CD4-positive, alpha-beta T cell treated with Interferon gamma for 1 hour (primary cell): ENCODE data around the gene MATCAP1.

Experiments
- DNase-seq: peaks from one replicate; pipeline ENCODE4 v3.0.0-alpha.2; 2020

The MATCAP1 gene

DNA sequence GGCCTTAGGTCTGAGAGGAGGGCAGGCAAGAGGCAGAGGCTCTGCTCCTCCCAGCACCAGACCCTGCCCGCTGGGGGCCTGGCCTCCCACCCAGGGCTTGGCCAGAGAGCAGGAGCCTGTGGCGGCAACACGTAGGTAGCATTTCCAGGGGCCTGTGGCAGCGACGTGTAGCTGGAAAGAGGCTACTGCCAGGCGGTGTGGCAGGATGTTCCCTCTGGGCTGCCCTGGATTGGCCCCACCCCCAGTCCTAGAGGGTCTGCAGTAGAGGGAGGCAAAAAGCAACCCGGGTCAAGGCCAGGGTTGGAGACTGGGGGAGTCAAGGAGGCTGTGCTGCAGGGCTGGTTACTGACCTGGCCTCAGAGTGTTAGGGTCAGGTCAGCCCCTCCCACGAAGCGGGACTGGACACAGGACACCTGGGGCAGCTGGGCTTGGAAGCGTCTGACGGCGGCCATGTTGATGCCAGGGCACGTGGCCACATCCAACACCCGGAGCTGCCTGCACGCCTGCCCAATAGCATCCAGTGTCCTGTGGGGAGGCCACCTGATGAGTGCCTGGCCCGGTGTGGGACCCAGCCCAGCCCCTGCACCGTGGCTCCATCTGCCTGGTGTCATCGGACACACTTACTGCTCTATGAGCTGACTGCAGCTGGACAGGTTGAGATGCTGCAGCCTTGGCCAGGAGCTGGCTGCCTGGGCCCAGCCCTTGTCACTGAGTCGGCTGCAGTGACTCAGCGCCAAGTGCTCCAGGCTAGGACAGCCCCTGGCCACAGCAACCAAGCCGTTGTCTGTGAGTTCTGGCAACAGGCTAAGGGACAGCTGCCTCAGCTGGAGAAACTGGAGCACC, 23.7 kb upstream of the MATCAP1 start:
- no peak for DNase-seq

DNA sequence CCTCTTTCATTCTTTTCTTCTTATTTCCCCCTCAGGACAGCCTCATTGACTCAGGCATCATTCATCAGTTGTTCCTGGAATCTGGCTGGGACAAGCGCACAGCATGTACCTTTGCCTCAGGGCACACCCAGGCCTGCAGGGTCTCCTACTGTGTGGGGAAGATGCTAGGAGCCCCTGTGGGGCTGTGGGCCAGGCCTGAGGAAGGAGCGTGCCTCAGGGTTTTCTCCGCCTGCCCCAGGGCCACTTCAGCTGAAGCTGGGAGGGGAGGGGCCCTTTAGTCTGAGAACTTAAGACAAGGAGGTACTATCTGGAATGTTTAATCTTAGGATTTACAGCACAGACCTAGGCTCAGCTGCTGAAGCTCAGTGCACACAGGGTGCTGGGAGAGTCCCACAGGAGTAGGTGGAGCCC, 23.1 kb upstream of the MATCAP1 start:
- no peak for DNase-seq

DNA sequence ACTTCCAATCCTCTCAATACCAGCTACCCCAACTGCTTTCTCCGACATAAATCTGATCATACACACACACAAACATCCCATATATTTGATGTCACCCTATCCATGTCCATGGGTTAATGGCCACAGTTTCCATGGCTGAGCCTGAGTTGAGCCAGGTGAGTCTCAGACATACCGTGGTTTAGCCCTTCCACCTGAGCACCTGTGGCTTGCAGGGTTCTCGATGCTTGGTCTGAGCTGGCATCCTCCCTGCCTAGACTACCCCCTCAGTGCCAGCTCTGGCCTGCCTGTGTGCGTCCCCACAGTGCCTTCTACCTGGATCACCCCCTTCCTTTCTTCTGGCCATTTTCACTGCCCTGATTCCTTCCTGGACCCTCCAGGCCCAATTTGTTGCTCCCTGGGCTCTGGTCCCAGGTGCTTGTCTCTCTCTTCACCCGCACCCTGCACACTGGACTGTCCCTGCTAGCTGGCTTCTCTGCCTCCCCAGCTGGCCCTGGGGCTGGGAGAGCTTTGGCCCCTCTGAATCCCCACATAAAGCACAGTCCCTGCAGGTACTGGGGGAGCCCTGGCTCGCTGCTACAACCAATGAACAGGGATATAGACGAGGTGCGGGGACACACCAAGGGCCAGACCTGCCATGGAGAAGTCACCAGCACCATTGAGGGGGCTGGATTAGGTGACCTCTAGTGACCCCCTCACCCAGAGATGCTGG, 22.5 kb upstream of the MATCAP1 start:
- DNase-seq = no peak

DNA sequence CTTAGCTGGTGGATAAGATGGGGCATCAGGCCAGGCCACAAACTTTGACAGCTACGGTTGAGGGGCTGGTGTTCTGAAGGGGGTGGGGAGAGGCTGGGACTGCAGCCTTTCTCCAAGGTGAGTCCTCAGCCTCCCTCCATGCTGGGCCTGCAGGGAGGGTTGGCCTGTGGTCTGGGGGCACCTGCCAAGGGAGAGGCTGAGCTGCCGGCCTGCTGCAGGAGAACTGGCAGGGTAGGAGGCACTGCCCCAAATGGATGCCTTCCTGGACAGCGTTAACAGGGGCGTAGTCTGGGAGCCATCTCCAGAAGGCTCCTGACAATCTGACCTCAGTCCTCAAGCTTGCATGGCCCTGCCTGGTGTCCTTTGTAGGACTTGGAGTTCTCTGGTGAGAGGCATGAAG, 20.3 kb upstream of the MATCAP1 start:
- no peak for DNase-seq

DNA sequence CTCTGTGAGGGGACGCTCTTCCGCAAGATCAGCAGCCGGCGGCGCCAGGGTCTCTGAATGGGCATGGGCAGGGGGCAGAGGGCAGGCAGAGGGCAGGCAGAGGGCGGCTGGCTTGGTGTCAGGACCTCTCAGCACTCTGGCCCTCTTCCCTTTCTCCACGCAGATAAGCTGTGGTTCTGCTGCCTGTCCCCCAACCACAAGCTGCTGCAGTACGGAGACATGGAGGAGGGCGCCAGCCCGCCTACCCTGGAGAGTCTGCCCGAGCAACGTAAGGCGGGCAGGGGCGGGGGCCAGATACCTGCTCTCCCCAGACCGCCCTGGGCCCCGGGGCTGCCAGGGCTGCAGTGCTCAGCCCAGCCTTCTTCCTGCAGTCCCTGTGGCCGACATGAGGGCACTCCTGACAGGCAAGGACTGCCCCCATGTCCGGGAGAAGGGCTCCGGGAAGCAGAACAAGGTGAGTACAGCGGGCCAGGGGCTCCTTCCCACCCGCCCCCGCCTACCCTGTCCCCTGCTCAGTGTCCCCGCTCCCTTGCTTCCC, 19.3 kb upstream of the MATCAP1 start:
- no peak for DNase-seq

DNA sequence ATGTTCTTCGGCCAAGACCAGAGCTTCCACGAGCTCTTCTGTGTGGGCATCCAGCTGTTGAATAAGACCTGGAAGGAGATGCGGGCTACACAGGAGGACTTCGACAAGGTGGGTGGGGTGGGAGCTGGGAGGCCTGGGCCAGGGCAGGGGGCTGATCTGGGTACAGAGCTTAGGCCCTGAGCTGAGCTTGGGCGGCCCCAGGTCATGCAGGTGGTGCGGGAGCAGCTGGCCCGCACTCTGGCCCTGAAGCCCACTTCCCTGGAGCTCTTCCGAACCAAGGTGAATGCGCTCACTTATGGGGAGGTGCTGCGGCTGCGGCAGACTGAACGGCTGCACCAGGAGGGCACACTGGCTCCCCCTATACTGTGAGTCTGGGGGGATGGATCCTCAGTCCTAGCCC, 18.7 kb upstream of the MATCAP1 start:
- DNase-seq = no peak

DNA sequence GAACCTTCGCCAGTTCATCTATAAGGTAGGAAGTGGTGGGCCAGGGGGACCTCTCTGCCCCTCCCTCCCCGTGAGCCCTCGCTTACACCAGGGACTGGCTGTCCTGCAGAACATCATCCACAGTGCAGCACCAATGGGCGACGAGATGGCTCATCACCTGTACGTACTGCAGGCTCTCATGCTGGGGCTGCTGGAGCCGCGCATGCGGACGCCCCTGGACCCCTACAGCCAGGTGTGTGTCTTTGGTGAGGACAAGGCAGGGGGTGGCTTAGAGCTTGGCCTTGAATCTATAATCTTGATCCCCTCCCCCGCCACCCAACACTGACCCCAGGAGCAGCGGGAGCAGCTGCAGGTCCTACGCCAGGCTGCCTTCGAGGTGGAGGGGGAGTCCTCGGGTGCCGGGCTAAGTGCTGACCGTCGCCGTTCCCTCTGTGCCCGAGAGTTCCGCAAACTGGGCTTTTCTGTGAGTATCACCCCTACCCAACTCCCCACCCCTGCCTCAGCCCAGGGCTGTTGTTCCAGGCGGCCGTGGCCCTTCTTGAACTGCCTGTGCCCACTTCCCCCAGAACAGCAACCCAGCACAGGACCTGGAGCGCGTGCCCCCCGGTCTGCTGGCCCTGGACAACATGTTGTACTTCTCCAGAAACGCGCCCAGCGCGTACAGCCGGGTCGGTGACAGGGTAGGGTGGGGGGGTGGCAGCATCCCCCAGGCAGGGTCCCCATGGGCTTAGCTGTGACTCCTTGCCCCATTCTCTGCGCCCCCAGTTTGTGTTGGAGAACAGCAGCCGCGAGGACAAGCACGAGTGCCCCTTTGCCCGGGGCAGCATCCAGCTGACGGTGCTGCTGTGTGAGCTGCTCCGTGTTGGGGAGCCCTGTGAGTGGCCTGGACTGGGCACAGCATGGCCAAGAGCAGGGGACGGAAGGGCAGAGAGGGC, 17.9 kb upstream of the MATCAP1 start:
- DNase-seq = no peak

DNA sequence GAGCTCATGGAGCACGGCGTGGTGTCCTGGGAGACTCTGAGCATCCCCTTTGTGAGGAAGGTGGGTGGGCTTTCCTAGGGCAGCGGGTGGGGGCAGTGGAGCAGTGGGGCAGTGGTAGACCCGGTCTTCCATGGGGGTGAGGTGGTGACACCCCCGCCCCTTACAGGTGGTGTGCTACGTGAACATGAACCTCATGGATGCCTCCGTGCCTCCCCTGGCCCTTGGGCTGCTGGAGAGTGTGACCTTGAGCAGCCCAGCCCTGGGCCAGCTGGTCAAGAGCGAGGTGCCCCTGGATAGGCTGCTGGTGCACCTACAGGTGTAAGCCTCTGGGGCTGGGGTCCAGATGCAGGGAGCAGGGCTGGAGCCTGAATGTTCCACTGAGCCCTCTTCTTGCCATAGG, 16.7 kb upstream of the MATCAP1 start:
- no peak for DNase-seq

DNA sequence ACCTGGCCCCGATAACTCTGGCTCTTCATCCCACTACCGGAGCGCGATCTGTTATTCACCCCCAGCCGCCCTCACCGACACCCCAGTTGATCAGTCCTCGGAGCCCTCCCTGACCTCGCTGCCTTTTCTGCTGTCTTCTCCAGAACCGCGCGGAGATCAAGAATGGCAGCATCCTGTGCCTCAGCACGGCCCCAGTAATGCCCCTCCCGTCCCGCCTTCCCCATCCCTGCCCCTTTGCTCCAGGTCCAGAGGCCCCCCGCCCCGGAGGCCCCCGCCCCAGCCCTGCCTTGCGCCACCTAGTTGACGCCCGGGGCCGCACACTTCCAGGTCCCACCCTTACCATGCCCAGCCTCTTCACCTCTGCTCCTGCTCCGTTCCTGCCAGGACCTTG, 16.0 kb upstream of the MATCAP1 start:
- no peak for DNase-seq

DNA sequence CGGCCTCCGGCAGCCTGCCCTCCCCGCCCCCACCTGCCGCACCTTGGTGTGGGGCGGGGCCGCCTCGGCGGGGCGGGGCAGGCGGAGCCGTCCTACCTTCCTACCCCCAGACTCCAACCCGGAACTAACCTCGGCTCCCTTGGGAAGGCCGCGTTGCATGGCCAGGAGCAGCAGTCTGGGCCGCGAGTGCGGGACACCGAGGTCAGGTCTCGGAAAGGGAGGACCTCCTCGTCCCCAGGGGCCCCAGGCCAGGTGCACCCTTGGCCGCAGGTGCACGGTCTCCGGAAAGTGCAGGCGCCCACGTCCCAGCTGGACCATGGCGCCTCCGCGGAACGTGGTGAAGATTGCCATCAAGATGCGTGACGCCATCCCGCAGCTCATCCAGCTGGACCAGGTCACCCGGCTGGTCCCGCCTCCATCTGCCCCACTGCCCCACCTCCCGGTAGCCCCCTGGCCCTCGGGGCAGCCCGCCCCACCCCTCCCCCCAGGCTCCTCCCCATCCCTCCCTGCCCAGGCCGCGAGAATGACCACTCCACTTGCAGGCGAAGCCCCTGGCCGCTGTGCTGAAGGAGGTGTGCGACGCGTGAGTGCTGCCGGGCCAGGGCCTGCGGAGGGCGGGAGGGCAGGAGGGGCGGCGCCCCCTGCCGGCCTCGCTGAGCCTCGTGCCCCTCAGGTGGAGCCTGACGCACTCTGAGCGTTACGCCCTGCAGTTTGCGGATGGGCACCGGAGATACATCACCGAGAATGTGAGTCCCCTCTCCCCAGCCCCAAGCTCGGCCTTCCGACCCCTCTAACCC, 15.4 kb upstream of the MATCAP1 start, which contains the start of gene ELMO3:
Gene ELMO3, plus strand, starts transcription at position 121 of the 797 bp plus-strand sequence. Its CDS starts 196 bp downstream, at position 317.
- DNase-seq = no peak

DNA sequence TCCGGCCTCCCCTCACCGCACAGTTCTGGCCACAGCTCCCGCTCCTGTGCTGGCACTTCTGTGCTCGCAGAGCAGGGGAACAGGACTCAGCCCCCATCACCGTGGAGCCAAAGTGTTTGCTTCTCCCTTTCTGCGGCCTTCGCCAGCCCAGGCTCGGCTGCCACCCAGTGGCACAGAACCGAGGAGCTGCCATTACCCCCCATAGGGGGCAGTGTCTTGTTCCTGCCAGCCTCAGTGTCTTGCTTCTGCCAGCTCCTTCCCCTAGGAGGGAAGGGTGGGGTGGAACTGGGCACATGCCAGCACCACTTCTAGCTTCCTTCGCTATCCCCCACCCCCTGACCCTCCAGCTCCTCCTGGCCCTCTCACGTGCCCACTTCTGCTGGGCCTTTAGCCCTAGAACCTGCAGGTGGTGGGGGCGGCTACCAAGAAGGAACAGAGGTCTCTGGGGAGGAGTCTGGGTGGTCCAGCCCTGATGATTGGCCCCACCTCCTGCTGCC, 14.5 kb upstream of the MATCAP1 start:
- DNase-seq = no peak

DNA sequence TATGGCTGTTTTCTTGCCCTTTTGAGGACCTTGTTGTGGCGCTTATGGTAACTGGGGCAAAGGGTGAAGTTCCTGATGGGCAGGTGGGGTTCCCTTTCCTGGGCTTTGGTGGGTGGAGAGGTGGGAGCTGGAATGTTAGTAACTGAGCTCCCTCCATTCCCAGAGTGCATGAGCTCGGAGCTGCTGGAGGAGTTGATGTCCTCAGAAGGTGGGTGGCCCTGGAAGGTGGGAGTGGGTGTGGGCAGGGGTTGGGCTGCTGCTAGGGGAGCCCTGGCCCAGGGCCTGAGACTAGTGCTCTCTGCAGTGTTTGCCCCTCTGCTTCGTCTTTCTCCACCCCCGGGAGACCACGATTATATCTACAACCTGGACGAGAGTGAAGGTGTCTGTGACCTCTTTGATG, 13.9 kb upstream of the MATCAP1 start:
- no peak for DNase-seq

DNA sequence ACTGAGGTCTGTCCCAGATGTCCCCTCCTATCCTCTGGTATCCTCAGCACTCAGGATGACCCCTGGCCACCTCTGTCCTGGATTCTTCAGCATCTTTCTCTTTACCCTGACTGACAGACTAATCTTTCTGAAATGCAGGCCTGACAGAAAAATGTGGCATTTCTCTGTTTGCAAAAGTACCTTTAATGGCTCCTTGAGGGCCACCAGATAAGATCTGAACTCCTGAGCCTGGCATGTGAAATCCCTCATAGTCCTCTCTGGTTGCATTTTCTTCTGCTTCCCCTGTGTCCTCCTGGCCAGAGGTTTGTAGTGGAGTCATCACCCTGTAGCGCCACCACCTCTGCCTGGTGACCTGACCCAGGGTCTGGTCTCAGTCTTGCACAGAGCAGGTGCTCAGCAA, 13.1 kb upstream of the MATCAP1 start:
- no peak for DNase-seq

DNA sequence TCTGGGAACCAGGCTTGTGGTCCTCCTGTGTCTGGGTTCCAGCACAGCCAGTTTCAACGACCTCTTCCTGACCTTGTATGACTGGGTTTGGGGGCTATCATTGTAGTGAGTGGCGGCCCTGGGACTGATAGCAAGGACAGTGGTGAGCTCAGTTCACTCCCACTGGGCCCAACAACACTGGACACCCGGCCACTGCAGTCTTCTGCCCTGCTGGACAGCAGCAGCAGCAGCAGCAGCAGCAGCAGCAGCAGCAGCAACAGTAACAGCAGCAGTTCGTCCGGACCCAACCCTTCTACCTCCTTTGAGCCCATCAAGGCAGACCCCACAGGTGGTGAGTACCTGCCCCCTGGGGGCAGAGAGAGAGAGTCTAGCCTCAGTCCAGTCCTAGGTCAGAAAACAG, 11.9 kb upstream of the MATCAP1 start:
- DNase-seq = no peak

DNA sequence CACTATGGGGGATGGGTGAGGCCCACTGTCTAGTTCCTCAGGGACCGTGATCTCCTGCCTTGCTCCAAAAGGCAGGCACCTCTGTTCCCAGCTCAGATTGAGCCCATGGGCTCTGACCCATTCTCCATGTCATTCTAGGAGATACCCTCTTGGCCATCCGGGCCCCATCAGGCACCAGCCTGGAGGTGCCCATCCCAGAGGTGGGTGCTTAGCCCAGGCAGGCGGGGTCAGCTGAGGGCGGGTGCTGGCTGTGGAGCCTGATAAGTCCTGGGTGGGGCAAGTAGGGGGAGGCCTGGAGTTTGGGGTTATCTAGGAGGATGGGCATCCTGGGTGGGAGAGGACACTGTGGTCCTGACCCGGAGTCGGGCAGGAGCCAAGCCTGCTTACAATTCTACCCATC, 10.5 kb upstream of the MATCAP1 start:
- no peak for DNase-seq

DNA sequence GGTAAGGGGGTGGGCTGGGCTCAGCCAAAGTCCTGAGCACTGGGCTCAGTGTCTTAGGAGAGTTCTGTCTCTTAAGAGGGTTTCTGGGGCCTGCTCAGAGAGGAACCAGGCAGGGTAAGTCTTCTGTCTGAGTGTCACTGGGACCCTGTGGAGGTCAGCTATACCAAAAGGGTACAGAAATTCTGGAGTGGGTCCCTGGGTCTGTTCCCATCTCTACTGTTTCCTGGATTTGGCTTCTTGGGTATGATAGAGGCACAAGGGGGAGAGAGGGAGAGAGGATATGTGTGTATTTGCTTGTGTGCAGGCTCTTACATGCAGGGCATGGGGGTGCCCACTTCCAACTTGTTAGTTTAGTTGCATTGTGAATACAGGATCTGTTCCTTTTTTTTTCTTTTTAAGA, 9.8 kb upstream of the MATCAP1 start:
- no peak for DNase-seq

DNA sequence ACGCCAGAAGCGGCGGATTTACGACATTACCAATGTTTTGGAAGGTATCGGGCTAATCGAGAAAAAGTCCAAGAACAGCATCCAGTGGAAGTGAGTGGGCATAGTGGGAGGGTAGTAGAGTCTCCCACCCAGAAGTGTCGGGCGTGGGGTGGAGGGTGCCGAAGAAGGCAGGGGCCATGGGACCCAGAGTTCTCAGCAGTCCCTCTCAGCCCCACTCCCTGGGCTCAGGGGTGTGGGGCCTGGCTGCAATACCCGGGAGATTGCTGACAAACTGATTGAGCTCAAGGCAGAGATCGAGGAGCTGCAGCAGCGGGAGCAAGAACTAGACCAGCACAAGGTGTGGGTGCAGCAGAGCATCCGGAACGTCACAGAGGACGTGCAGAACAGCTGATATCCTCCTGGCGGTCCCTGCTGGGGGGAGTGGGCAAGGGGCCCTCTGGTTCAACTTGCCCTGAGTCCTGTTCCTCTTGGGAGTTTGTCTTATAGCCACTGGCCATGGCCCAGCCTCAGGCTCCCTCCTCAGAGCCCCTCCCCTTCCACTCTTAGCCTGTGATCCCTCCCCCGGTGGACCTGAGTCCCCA, 9.1 kb upstream of the MATCAP1 start:
- DNase-seq = no peak

DNA sequence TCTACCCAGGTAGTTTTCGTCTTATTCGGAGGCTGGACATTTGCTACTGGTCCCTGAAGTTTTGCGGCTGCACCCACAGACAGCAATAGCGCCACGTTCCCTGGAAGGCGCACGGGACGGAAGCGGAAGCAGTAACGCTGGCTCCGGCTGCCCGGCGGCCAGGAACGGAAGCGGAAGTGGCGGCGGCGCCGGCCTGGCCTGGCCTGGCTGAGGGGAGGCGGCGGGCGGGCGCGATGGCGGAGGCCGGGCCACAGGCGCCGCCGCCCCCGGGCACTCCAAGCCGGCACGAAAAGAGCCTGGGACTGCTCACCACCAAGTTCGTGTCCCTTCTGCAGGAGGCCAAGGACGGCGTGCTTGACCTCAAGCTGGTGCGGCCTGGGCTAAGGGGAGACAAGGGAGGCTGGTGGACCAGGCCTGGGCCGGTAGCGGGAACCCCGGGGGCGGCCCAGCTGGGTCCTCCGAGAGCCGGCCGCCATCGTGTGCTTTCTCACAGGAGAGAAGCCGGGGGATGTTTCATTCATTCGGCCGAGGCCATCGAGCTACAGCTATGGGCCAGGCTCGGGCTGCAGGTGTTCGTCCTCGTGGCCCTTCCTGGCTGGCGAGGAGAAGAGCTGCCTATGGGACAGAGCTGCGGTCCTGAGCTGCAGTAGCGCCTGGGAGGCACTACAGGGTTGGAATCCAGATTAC, 8.4 kb upstream of the MATCAP1 start, which contains the start of gene E2F4:
Gene E2F4, plus strand, starts transcription at position 161 of the 687 bp plus-strand sequence. Its CDS starts 73 bp downstream, at position 234.
- DNase-seq = peak; percentile 84

DNA sequence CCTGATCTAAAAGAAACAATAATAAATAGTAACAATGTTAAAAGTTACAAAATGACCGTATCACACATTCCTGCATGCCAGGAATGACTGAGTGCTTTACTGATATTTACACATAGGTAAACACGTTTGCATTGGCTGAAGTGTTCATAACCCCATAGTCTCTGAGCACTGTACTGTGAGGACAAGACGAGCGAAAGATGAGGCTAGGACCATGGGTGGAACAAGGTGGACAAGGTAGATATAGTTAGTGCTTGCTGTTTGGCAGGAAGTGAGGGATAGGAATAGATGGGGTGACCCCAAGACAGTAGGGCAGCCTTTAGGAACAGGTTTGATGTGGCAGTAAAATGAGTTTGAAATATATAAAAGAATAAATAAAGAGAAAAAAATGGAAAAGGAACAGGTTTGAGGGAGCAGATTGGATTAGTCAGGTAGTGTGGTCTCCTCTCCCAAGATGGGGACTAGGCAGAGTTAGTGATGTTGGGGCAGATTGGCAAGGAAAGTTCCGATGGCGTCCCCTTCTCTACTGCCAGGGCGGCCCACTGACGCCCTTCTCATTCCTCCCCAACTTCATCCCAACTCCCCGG, 7.7 kb upstream of the MATCAP1 start:
- DNase-seq = no peak
